Adrenal gland (tissue), 19 donors: Measurements from ENCODE around the gene TNFRSF12A. TPM values are rescaled to one million over a fixed set of nuclear protein-coding genes. Genes with fewer than 3 reads are reported as not detected.
A peak's percentile ranks its signal among the peaks of the same experiment; 100 is the strongest.

Experiments
- DNase-seq, 7 donors: peaks; one replicate each; pipeline ENCODE4 v3.0.0-alpha.2; 2019 to 2020
- H3K27ac ChIP-seq, 5 donors: fragments of 200-600 bp; sonication (generic) in 4 of 5; 1 replicate in 3 of 5; 2 replicates in 2 of 5; pipeline versions ENCODE4 v1.5.1 to v1.8.0; 2016 to 2020; ENCODE audit warnings: mild to moderate bottlenecking in 1 of 5
- H3K27me3 ChIP-seq: fragments of 200-600 bp; 2 replicates; pipeline ENCODE4 v1.8.0; 2021
- H3K36me3 ChIP-seq, 2 donors: fragments of 200-600 bp; replicated peaks in 1 of 2; 1 replicate in 1 of 2; 2 replicates in 1 of 2; pipeline versions ENCODE4 v1.5.1 to v1.8.0; 2018 to 2022
- H3K4me1 ChIP-seq, 2 donors: fragments of 200-600 bp; replicated peaks in 1 of 2; 1 replicate in 1 of 2; 2 replicates in 1 of 2; pipeline versions ENCODE4 v1.5.1 to v1.8.0; 2018 to 2021
- H3K4me3 ChIP-seq, 4 donors: fragments of 200-600 bp; sonication (generic) in 3 of 4; one replicate each; pipeline ENCODE4 v1.5.1; 2016 to 2018
- H3K9me3 ChIP-seq, 3 donors: fragments of 200-600 bp; sonication (generic) in 1 of 3; replicated peaks in 1 of 3; 1 replicate in 2 of 3; 2 replicates in 1 of 3; pipeline versions ENCODE4 v1.5.1 to v1.8.0; 2016 to 2021
- POLR2A ChIP-seq, 2 donors: fragments of 450-650 bp; IDR thresholded peaks; one replicate each; pipeline ENCODE4 v1.6.1; 2017; ENCODE audit warnings: antibody characterized with exemption in 2 of 2, mild to moderate bottlenecking in 2 of 2, moderate library complexity in 1 of 2
- WGBS, 4 donors: extraction: QIAGEN DNeasy Blood & Tissue Kit in 2 of 4; methylation state at CpG; one replicate each; pipeline versions ENCODE4 v1.1.5 to v1.1.7; 2013 to 2017; 5-methylcytosine and 5-hydroxymethylcytosine counted together
- intact Hi-C, 2 donors: fragments of 100-400 bp; cut with DNase I; formaldehyde crosslinking; loops; one replicate each; pipeline versions ENCODE4 v1.14.1 to v1.15.0; 2022 to 2023
- long read RNA-seq, 10 donors: library from polyadenylated mRNA in 3 of 10; unstranded in 2 of 10; stranded (forward) in 1 of 10; transcript quantifications; one replicate each; pipeline ENCODE4 v2.0.0 and lab custom pipeline, GENCODE V29; 2021 to 2026
- polyA plus RNA-seq, 3 donors: library from polyadenylated mRNA; stranded (reverse); fragments of 200-250 nt in 2 of 3; fragments of 350-450 nt in 1 of 3; fragmentation: Illumina TruSeq in 1 of 3; extraction: RNeasy Lipid Tissue Mini Kit (QIAGEN cat#74804) in 1 of 3; gene quantifications; one replicate each; pipeline ENCODE4 v1.2.3, GENCODE V29; 2013 to 2014
- total RNA-seq, 9 donors: library from RNA; depleted of rRNA in 4 of 9; stranded (reverse); fragments of >200 nt in 4 of 9; fragments of 120-200 nt in 1 of 9; fragmentation: NEBNext Ultra II Directional in 1 of 9; extraction: Animal tissue kit (Norgen Biotek cat#: 25700) in 1 of 9; gene quantifications; one replicate each; pipeline versions ENCODE4 v1.1.0 to v1.2.4, GENCODE V29; 2013 to 2023
- TF ChIP-seq, protein P1 (sequence below), 6 experiments: fragments of 450-650 bp in 4 of 6; fragments of 200-600 bp in 2 of 6; sonication (generic) in 1 of 6; IDR thresholded peaks; 1 replicate in 5 of 6; 2 replicates in 1 of 6; pipeline versions ENCODE4 v1.5.1 to v1.8.0; 2016 to 2021; ENCODE audit warnings: antibody characterized with exemption in 6 of 6, mild to moderate bottlenecking in 2 of 6, moderate library complexity in 1 of 6
- donor health status: healthy with polysubstance abuse.
- donor health status: Bipolar disorder and iron deficiency.
- donor health status: DM: yes; HTN: yes; CAD: no.
- donor health status: DM: no; HTN: no; CAD: no.
- donor health status: DM: no; HTN: no; CAD: no.
- donor health status: DM: yes; HTN: yes; CAD: no.

Gene TNFRSF12A, protein sequence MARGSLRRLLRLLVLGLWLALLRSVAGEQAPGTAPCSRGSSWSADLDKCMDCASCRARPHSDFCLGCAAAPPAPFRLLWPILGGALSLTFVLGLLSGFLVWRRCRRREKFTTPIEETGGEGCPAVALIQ
- total RNA-seq = 100 to 1,000 TPM in 2 of 9 donors, 10 to 100 TPM in 6, 1 to 10 TPM in 1; 8.8 to 175 (median 42.5) TPM
- 100 to 1,000 TPM in 1 of 3 donors, 10 to 100 TPM in 2; 41.8 to 124 (median 60.9) TPM for polyA plus RNA-seq
- long read RNA-seq, donor 1, transcript TNFRSF12A-203 (3 exons, 1,678 nt) = minor isoform, 7 of 53 reads
- long read RNA-seq, donor 1, transcript TNFRSF12A-201 (4 exons, 1,033 nt) = major isoform, 38 of 53 reads
- long read RNA-seq, donor 1, partial matches to known transcripts = 8 of 53 reads
- long read RNA-seq, donor 1, other reads (novel, unspliced or antisense) = 0 of 53 reads
- long read RNA-seq, donor 2, transcript TNFRSF12A-201 (4 exons, 1,033 nt) = major isoform, 15 of 16 reads
- long read RNA-seq, donor 2, partial matches to known transcripts = 0 of 16 reads
- long read RNA-seq, donor 2, other reads (novel, unspliced or antisense) = 0 of 16 reads
- long read RNA-seq, donor 3, transcript TNFRSF12A-201 (4 exons, 1,033 nt) = major isoform, 54 of 68 reads
- long read RNA-seq, donor 3, transcript TNFRSF12A-203 (3 exons, 1,678 nt) = minor isoform, 7 of 68 reads
- long read RNA-seq, donor 3, partial matches to known transcripts = 7 of 68 reads
- long read RNA-seq, donor 3, other reads (novel, unspliced or antisense) = 0 of 68 reads
- long read RNA-seq, donor 4, transcript TNFRSF12A-201 (4 exons, 1,033 nt) = major isoform, 20 of 22 reads
- long read RNA-seq, donor 4, partial matches to known transcripts = 1 of 22 reads
- long read RNA-seq, donor 4, other reads (novel, unspliced or antisense) = 1 of 22 reads
- long read RNA-seq, donor 5, transcript TNFRSF12A-201 (4 exons, 1,033 nt) = major isoform, 32 of 41 reads
- long read RNA-seq, donor 5, partial matches to known transcripts = 1 of 41 reads
- long read RNA-seq, donor 5, other reads (novel, unspliced or antisense) = 3 of 41 reads
- long read RNA-seq, donor 6, transcript TNFRSF12A-201 (4 exons, 1,033 nt) = major isoform, 10 of 10 reads
- long read RNA-seq, donor 6, partial matches to known transcripts = 0 of 10 reads
- long read RNA-seq, donor 6, other reads (novel, unspliced or antisense) = 0 of 10 reads
- long read RNA-seq, donor 7, transcript TNFRSF12A-201 (4 exons, 1,033 nt) = major isoform, 7 of 7 reads
- long read RNA-seq, donor 7, partial matches to known transcripts = 0 of 7 reads
- long read RNA-seq, donor 7, other reads (novel, unspliced or antisense) = 0 of 7 reads
- long read RNA-seq, donor 8, transcript TNFRSF12A-201 (4 exons, 1,033 nt) = major isoform, 29 of 30 reads
- long read RNA-seq, donor 8, partial matches to known transcripts = 0 of 30 reads
- long read RNA-seq, donor 8, other reads (novel, unspliced or antisense) = 0 of 30 reads
- long read RNA-seq, donor 9, transcript TNFRSF12A-201 (4 exons, 1,033 nt) = major isoform, 21 of 22 reads
- long read RNA-seq, donor 9, partial matches to known transcripts = 0 of 22 reads
- long read RNA-seq, donor 9, other reads (novel, unspliced or antisense) = 0 of 22 reads
- long read RNA-seq, donor 10, transcript TNFRSF12A-201 (4 exons, 1,033 nt) = major isoform, 10 of 11 reads
- long read RNA-seq, donor 10, partial matches to known transcripts = 0 of 11 reads
- long read RNA-seq, donor 10, other reads (novel, unspliced or antisense) = 0 of 11 reads

DNA sequence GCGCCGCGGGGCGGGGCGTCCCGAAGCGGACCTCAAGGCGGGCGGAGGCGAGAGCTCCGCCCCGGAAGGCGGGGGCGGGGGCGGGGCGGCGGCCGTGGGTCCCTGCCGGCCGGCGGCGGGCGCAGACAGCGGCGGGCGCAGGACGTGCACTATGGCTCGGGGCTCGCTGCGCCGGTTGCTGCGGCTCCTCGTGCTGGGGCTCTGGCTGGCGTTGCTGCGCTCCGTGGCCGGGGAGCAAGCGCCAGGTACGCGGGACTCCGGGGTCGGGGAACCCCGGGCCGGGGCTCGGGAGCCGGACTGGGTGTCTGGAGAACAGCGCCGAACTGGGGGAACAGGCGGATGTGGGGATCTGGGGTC is at the start of gene TNFRSF12A:
Gene TNFRSF12A, plus strand, starts transcription at position 122 of the 357 bp plus-strand sequence. Its CDS starts 30 bp downstream, at position 152.
- intact Hi-C loops = no loop called here
- WGBS, 4 donors = 0 to 1% (median 0%) methylated on average over 6 to 49 of the region's 49 CpGs
- Histone ChIP-seq H3K27me3 (peaks cover 10% of the 10 kb centered on the region), H3K36me3 (no peaks in the 10 kb centered on the region), H3K4me1 (peaks cover 29 to 53% of the 10 kb centered on the region in 2 donors), H3K27ac (peak within 1 kb of the TSS; percentile 88 to 99 (median 97)), H3K4me3 (peak within 1 kb of the TSS; percentile 38 to 90 (median 68)), H3K9me3 (no peaks in the 10 kb centered on the region)
- TF ChIP-seq, protein P1, sequence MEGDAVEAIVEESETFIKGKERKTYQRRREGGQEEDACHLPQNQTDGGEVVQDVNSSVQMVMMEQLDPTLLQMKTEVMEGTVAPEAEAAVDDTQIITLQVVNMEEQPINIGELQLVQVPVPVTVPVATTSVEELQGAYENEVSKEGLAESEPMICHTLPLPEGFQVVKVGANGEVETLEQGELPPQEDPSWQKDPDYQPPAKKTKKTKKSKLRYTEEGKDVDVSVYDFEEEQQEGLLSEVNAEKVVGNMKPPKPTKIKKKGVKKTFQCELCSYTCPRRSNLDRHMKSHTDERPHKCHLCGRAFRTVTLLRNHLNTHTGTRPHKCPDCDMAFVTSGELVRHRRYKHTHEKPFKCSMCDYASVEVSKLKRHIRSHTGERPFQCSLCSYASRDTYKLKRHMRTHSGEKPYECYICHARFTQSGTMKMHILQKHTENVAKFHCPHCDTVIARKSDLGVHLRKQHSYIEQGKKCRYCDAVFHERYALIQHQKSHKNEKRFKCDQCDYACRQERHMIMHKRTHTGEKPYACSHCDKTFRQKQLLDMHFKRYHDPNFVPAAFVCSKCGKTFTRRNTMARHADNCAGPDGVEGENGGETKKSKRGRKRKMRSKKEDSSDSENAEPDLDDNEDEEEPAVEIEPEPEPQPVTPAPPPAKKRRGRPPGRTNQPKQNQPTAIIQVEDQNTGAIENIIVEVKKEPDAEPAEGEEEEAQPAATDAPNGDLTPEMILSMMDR (IDR thresholded peaks at IDR 0.05) = peak in 3 of 6 experiments; percentile 8 to 12 (median 9)
- TF ChIP-seq POLR2A (IDR thresholded peaks at IDR 0.05) = peak; percentile 83 to 94
- peak; percentile 64 to 83 (median 78) for DNase-seq

DNA sequence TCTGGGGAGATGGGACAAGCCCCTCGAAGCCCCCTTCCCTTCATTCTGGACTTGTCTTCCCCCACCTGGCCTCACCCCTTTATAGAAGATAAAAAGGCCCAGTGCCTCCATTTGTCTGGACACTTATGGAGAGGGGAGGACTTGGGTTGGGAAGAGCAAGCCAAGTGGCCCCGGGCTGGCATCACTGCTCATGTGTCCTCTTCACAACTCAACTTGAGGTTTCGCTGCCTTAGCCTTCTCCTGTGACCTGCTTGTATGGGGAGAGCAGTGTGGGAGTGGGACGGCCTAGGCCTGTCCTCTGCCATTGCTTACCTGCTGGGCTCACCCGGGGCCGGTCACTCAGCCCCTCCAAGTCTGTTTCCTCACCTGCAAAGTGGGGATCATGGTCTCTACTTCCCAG is 49.6 kb upstream of the TNFRSF12A start:
- no peak for DNase-seq

DNA sequence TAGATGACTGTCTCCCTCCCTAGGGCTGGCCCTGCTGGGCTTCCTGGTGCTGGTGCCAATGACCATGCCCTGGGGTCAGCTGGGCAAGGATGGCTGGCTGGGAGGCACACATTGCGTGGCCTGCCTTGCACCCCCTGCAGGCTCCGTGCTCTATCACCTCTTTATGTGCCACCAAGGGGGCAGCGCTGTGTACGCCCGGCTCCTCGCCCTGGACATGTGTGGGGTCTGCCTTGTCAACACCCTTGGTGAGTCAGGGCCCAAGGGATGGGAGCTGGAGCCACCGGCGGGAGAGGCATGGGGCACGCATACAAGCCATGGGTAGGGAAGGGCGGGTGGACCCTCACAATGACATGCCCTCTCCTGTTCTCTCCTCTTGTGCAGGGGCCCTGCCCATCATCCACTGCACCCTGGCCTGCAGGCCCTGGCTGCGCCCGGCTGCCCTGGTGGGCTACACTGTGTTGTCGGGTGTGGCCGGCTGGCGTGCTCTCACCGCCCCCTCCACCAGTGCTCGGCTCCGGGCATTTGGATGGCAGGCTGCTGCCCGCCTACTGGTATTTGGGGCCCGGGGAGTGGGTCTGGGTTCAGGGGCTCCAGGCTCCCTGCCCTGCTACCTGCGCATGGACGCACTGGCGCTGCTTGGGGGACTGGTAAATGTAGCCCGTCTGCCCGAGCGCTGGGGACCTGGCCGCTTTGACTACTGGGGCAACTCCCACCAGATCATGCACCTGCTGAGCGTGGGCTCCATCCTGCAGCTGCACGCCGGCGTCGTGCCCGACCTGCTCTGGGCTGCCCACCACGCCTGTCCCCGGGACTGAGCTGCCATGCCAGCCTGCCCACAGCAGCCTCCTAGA is 48.8 kb upstream of the TNFRSF12A start:
- WGBS, 4 donors = 91 to 95% (median 94%) methylated on average over 8 to 35 of the region's 35 CpGs
- Histone ChIP-seq H3K36me3 (no peaks in the 10 kb centered on the region), H3K27ac (no peak overlapping the region), H3K4me3 (no peak overlapping the region), H3K9me3 (no peaks in the 10 kb centered on the region), H3K4me1 (peaks cover 5 to 21% of the 10 kb centered on the region in 2 donors), H3K27me3 (peaks cover 19% of the 10 kb centered on the region)
- intact Hi-C loops = no loop called here
- peak in 1 of 7 donors; percentile 18 for DNase-seq
- TF ChIP-seq POLR2A (IDR thresholded peaks at IDR 0.05) = no peak
- TF ChIP-seq, protein P1 (IDR thresholded peaks at IDR 0.05) = no peak

More for the DNA sequence above, 49.6 kb upstream of the TNFRSF12A start:
- Histone ChIP-seq H3K4me1 (peaks cover 5 to 21% of the 10 kb centered on the region in 2 donors), H3K27ac (no peak overlapping the region), H3K27me3 (peaks cover 27% of the 10 kb centered on the region), H3K4me3 (peak overlapping the region in 1 of 4 donors; percentile 93), H3K9me3 (no peaks in the 10 kb centered on the region), H3K36me3 (no peaks in the 10 kb centered on the region)
- 71 to 90% (median 81%) methylated on average over 2 to 6 of the region's 6 CpGs for WGBS, 4 donors
- intact Hi-C loops = no loop called here
- no peak for TF ChIP-seq POLR2A (IDR thresholded peaks at IDR 0.05)
- TF ChIP-seq, protein P1 (IDR thresholded peaks at IDR 0.05) = no peak
